PFSK-1 (cell line): ENCODE data around the gene SLC46A3.

Experiments used
- POLR2AphosphoS5 ChIP-seq: IDR thresholded peaks from 2 replicates; pipeline ENCODE4 v1.6.1; 2012; ENCODE audit warnings: low read depth, mild to moderate bottlenecking, control low read depth, low read length, moderate library complexity
- REST ChIP-seq, 2 experiments: IDR thresholded peaks; 2 replicates each; pipeline versions ENCODE4 v1.6.1 to v1.8.0; 2011 to 2012; ENCODE audit warnings: low read depth in 2 of 2, low read length in 2 of 2, control low read depth in 1 of 2, inconsistent platforms in 1 of 2, mild to moderate bottlenecking in 1 of 2, moderate library complexity in 1 of 2; ENCODE audit not compliant: insufficient read depth in 1 of 2
- TAF1 ChIP-seq: IDR thresholded peaks from 2 replicates; pipeline ENCODE4 v1.6.1; 2012; ENCODE audit warnings: low read length, control low read depth, borderline replicate concordance; ENCODE audit not compliant: insufficient read depth

- TF ChIP-seq REST (IDR thresholded peaks at IDR 0.05; ENCODE audit: insufficient read depth in 1 of 2, low read depth in 2 of 2, low read length in 2 of 2) (no peak), POLR2AphosphoS5 (no peak), TAF1 (no peak)
Observed at GRCh38 chr13:28751175-28751960, 32.6 kb upstream of the SLC46A3 start.
